GM12892 (cell line): ENCODE results near the gene PIK3C2G.

Source experiments
- DNase-seq: peaks from one replicate; pipeline ENCODE4 v3.0.0; 2011; ENCODE audit not compliant: insufficient read length
- FAIRE-seq: peaks from 2 replicates; lab custom pipeline; 2011; peaks lifted over from hg19 to GRCh38; lab: Jason Lieb, UNC
- POLR2A ChIP-seq: IDR thresholded peaks from 2 replicates; pipeline ENCODE4 v1.6.1; 2011; ENCODE audit warnings: low read depth, low read length, control low read depth
- POLR2AphosphoS5 ChIP-seq: IDR thresholded peaks from 2 replicates; pipeline ENCODE4 v1.6.1; 2011; ENCODE audit warnings: low read depth, low read length, control low read depth
- TAF1 ChIP-seq: IDR thresholded peaks from 2 replicates; pipeline ENCODE4 v1.6.1; 2011; ENCODE audit warnings: low read depth, mild to moderate bottlenecking, control low read depth, low read length, borderline replicate concordance

PIK3C2G gene

GRCh38 chr12:18629916-18630315 lies 368.6 kb downstream of the PIK3C2G start:
- no peak for DNase-seq
- TF ChIP-seq POLR2AphosphoS5, result no peak
- no peak for TF ChIP-seq POLR2A
- TF ChIP-seq TAF1, result no peak
- no peak for FAIRE-seq

GRCh38 chr12:18631339-18631738 lies 370.0 kb downstream of the PIK3C2G start:
- FAIRE-seq, result no peak
- no peak for DNase-seq
- no peak for TF ChIP-seq POLR2A
- no peak for TF ChIP-seq TAF1
- no peak for TF ChIP-seq POLR2AphosphoS5

GRCh38 chr12:18632848-18633247 lies 371.5 kb downstream of the PIK3C2G start:
- no peak for TF ChIP-seq TAF1
- no peak for TF ChIP-seq POLR2AphosphoS5
- TF ChIP-seq POLR2A, result no peak
- no peak for FAIRE-seq
- no peak for DNase-seq

- no peak for DNase-seq
- FAIRE-seq, result no peak
- TF ChIP-seq POLR2A (no peak), TAF1 (no peak), POLR2AphosphoS5 (no peak)
Measured at GRCh38 chr12:18634382-18634781, 373.1 kb downstream of the PIK3C2G start.

- no peak for FAIRE-seq
- TF ChIP-seq POLR2A (no peak), TAF1 (no peak), POLR2AphosphoS5 (no peak)
- DNase-seq, result no peak
Measured at GRCh38 chr12:18640321-18640955, 379.1 kb downstream of the PIK3C2G start.

- no peak for DNase-seq
- no peak for FAIRE-seq
- no peak for TF ChIP-seq POLR2A
- no peak for TF ChIP-seq TAF1
- TF ChIP-seq POLR2AphosphoS5, result no peak
Measured at GRCh38 chr12:18643681-18644080, 382.4 kb downstream of the PIK3C2G start.

- no peak for TF ChIP-seq POLR2AphosphoS5
- FAIRE-seq (no peak), DNase-seq (no peak)
Measured at GRCh38 chr12:18644564-18644963, 383.2 kb downstream of the PIK3C2G start.

- TF ChIP-seq POLR2AphosphoS5, result no peak
- no peak for TF ChIP-seq TAF1
- TF ChIP-seq POLR2A, result no peak
- DNase-seq (no peak), FAIRE-seq (no peak)
Measured at GRCh38 chr12:18646286-18646890, 385.1 kb downstream of the PIK3C2G start.

- no peak for FAIRE-seq
- no peak for DNase-seq
- TF ChIP-seq POLR2AphosphoS5 (no peak), TAF1 (no peak), POLR2A (no peak)
Measured at GRCh38 chr12:18651525-18651924, 390.2 kb downstream of the PIK3C2G start.

- no peak for FAIRE-seq
- DNase-seq, result no peak
- TF ChIP-seq POLR2AphosphoS5, result no peak
- TF ChIP-seq POLR2A, result no peak
- TF ChIP-seq TAF1, result no peak
Measured at GRCh38 chr12:18652596-18652995, 391.3 kb downstream of the PIK3C2G start.

GRCh38 chr12:18653465-18653864 lies 392.1 kb downstream of the PIK3C2G start:
- DNase-seq (no peak), FAIRE-seq (no peak)
- TF ChIP-seq POLR2A, result no peak
- no peak for TF ChIP-seq TAF1
- no peak for TF ChIP-seq POLR2AphosphoS5

GRCh38 chr12:18655351-18655750 lies 394.0 kb downstream of the PIK3C2G start:
- TF ChIP-seq TAF1 (no peak), POLR2A (no peak), POLR2AphosphoS5 (no peak)
- FAIRE-seq, result no peak
- no peak for DNase-seq
